ENCODE results near the gene FMN2.

Gene FMN2

DNA sequence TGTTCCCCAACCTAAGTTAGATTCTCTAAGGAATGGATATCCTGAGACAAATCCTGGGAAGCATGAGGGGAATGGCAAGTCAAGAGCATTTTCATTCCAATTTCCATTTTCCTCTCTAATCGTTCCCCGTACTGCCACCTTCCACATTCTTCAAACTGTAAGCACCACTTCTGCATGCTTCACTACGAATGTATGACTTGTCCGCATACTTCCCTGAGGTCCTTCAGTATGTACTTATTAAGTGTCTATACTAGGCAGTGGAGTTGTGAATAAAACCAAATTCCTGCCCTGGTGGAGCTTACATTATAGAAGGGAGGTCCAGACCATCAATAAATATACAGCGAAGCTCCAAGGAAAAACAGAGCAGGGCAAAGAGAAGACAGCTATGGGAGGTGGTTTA is 365.5 kb downstream of the FMN2 start:
- H3K4me2 ChIP-seq (ENCODE audit: low read length): no peak overlapping the region
- no peak overlapping the region for H3K27ac ChIP-seq
- no peak overlapping the region for H3K9ac ChIP-seq
- no peaks in the 10 kb centered on the region for H3K9me3 ChIP-seq (ENCODE audit: control insufficient read depth, low read length)
- H3K36me3 ChIP-seq (ENCODE audit: control insufficient read depth, insufficient read depth, low read length): no peaks in the 10 kb centered on the region
- no peak overlapping the region for H3K4me3 ChIP-seq (ENCODE audit: low read depth, low read length)
- H3K27me3 ChIP-seq (ENCODE audit: control insufficient read depth, insufficient read depth, low read length): no peaks in the 10 kb centered on the region
- H3K79me2 ChIP-seq: no peaks in the 10 kb centered on the region
- no peak overlapping the region for H2AFZ ChIP-seq
- no peaks in the 10 kb centered on the region for H3K4me1 ChIP-seq
- TF ChIP-seq, protein P1, sequence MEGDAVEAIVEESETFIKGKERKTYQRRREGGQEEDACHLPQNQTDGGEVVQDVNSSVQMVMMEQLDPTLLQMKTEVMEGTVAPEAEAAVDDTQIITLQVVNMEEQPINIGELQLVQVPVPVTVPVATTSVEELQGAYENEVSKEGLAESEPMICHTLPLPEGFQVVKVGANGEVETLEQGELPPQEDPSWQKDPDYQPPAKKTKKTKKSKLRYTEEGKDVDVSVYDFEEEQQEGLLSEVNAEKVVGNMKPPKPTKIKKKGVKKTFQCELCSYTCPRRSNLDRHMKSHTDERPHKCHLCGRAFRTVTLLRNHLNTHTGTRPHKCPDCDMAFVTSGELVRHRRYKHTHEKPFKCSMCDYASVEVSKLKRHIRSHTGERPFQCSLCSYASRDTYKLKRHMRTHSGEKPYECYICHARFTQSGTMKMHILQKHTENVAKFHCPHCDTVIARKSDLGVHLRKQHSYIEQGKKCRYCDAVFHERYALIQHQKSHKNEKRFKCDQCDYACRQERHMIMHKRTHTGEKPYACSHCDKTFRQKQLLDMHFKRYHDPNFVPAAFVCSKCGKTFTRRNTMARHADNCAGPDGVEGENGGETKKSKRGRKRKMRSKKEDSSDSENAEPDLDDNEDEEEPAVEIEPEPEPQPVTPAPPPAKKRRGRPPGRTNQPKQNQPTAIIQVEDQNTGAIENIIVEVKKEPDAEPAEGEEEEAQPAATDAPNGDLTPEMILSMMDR (IDR thresholded peaks at IDR 0.05): no peak

DNA sequence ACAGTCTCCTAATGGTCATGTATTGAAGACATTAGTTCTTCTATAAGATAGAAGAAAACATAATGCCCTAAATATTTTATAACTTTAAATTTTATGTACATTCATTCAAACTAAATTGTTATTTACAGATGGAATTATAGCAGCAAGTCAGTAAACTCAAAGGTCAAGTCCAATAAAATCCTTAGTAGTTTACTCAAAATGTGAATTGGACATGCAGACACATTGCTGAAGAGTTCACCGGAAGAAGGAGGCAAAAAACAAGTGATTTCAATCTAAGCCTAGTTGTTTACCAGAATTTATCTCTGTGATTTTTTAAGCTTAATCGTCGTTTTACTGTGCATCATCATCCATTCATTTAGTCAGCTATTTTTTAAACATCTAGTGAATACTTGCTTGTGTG is 370.6 kb downstream of the FMN2 start:
- H3K4me2 ChIP-seq (ENCODE audit: low read length): no peak overlapping the region
- no peaks in the 10 kb centered on the region for H3K27me3 ChIP-seq (ENCODE audit: control insufficient read depth, insufficient read depth, low read length)
- TF ChIP-seq, protein P1 (IDR thresholded peaks at IDR 0.05): no peak
- H3K4me3 ChIP-seq (ENCODE audit: low read depth, low read length): no peak overlapping the region
- no peak overlapping the region for H2AFZ ChIP-seq
- no peak overlapping the region for H3K9ac ChIP-seq
- H3K4me1 ChIP-seq: no peaks in the 10 kb centered on the region
- no peaks in the 10 kb centered on the region for H3K36me3 ChIP-seq (ENCODE audit: control insufficient read depth, insufficient read depth, low read length)
- H3K27ac ChIP-seq: no peak overlapping the region
- no peaks in the 10 kb centered on the region for H3K79me2 ChIP-seq
- no peaks in the 10 kb centered on the region for H3K9me3 ChIP-seq (ENCODE audit: control insufficient read depth, low read length)

DNA sequence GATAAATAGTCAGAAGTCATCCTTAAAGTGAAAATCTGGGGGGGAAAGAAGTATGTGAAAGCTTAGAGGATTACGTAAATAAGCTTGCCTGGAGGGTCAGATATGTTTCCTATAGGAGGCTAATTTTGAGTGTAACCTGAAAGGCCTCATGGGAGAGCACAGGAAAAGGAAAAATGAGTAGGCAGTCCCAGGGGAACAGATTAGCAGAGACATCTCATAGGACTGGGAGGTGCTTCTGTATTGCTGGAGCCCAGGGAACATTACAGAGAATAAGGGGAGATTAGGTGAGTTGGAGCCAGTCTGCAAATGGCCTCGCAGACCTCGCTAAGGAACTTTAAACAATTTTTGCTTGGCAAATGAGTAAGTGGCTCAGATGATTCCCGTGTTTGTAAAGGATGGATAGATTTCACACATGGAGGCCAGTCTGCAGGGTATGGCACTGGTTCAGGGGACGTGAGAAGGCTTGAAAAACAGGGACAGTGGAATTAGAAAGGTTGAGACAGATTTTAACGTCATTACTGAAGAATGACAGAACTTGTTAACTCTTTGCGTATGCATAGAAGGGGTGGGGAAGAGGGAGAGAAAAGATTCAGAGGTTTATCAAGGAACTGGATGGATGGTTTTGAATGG is 371.2 kb downstream of the FMN2 start:
- H3K9me3 ChIP-seq (ENCODE audit: control insufficient read depth, low read length): no peaks in the 10 kb centered on the region
- no peak overlapping the region for H2AFZ ChIP-seq
- no peaks in the 10 kb centered on the region for H3K79me2 ChIP-seq
- H3K9ac ChIP-seq: no peak overlapping the region
- TF ChIP-seq, protein P1 (IDR thresholded peaks at IDR 0.05): no peak
- H3K27ac ChIP-seq: no peak overlapping the region
- H3K4me1 ChIP-seq: no peaks in the 10 kb centered on the region
- H3K27me3 ChIP-seq (ENCODE audit: control insufficient read depth, insufficient read depth, low read length): no peaks in the 10 kb centered on the region
- H3K4me3 ChIP-seq (ENCODE audit: low read depth, low read length): no peak overlapping the region
- H3K36me3 ChIP-seq (ENCODE audit: control insufficient read depth, insufficient read depth, low read length): no peaks in the 10 kb centered on the region
- H3K4me2 ChIP-seq (ENCODE audit: low read length): no peak overlapping the region

DNA sequence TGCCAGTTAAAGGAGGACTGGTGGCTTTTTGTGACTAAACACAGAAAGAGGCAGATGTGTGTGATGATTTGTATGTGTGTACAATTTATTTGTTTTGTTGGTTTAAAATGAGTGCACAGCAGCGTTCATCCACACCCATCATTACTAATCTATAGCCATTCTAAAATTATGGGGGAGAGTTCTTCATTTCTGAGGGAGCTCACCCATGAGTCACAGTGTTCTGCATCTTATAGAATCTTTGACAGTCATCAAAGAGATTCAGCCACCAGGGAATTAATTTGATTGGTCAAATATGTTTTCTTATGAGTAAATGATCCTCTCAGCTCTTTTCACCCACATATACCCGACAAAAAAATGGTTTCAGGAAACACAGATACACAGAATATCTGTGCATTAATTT is 372.4 kb downstream of the FMN2 start:
- H3K36me3 ChIP-seq (ENCODE audit: control insufficient read depth, insufficient read depth, low read length): no peaks in the 10 kb centered on the region
- H3K9ac ChIP-seq: no peak overlapping the region
- H3K27ac ChIP-seq: no peak overlapping the region
- no peaks in the 10 kb centered on the region for H3K9me3 ChIP-seq (ENCODE audit: control insufficient read depth, low read length)
- no peak overlapping the region for H3K4me3 ChIP-seq (ENCODE audit: low read depth, low read length)
- H3K79me2 ChIP-seq: no peaks in the 10 kb centered on the region
- no peaks in the 10 kb centered on the region for H3K27me3 ChIP-seq (ENCODE audit: control insufficient read depth, insufficient read depth, low read length)
- no peak overlapping the region for H3K4me2 ChIP-seq (ENCODE audit: low read length)
- H3K4me1 ChIP-seq: no peaks in the 10 kb centered on the region
- H2AFZ ChIP-seq: no peak overlapping the region
- TF ChIP-seq, protein P1 (IDR thresholded peaks at IDR 0.05): no peak

DNA sequence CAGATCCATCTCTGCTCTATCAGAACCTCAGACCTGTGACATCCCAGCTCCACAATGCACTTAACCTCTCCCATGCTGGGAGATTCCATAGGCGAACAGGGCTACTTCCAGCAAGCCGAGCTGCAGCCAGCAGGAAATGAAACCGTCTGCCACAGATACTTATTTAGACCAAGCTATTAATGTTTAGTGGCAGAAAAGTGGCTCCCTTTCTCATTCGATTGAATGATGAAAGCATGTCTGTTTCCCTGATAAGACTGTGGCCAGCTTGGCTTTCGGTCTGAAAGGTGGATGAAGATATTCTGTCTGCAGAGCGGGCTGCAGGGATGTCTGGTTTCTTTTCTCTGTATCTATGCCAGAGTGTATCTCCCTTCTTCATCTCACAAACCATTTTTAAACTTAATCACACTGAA is 373.9 kb downstream of the FMN2 start:
- H3K4me2 ChIP-seq (ENCODE audit: low read length): no peak overlapping the region
- TF ChIP-seq, protein P1 (IDR thresholded peaks at IDR 0.05): no peak

More for the DNA sequence above, 373.9 kb downstream of the FMN2 start:
- Histone ChIP-seq H3K79me2 (no peaks in the 10 kb centered on the region), H3K4me1 (no peaks in the 10 kb centered on the region), H2AFZ (no peak overlapping the region), H3K9ac (no peak overlapping the region), H3K9me3 (ENCODE audit: control insufficient read depth, low read length) (no peaks in the 10 kb centered on the region), H3K27ac (no peak overlapping the region), H3K4me3 (ENCODE audit: low read depth, low read length) (no peak overlapping the region), H3K36me3 (ENCODE audit: control insufficient read depth, insufficient read depth, low read length) (no peaks in the 10 kb centered on the region), H3K27me3 (ENCODE audit: control insufficient read depth, insufficient read depth, low read length) (no peaks in the 10 kb centered on the region)
